ENCODE measurements around the gene IL36A.

IL36A gene

DNA sequence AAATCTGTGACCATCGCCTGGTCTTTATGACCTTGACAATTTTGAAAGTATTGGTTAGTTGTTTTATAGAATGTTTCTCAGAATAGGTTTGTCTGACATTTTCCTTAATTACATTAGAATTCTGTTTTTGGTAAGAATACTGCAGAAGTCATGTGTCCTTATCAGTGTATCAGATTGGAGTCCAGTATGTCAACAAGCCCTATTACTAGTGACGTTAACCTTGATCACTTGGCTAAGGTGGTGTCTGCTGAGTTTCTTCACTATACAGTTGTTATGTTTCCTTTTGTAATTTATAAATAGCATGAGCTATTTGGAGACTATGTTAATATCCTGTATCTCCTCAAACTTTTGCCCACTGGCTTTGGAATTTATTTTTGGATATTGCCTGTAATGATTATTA is 38.2 kb upstream of the IL36A start (continued):
- TF ChIP-seq, protein P1, sequence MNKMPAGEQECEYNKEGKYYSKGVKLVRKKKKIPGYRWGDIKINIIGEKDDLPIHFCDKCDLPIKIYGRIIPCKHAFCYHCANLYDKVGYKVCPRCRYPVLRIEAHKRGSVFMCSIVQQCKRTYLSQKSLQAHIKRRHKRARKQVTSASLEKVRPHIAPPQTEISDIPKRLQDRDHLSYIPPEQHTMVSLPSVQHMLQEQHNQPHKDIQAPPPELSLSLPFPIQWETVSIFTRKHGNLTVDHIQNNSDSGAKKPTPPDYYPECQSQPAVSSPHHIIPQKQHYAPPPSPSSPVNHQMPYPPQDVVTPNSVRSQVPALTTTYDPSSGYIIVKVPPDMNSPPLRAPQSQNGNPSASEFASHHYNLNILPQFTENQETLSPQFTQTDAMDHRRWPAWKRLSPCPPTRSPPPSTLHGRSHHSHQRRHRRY (tag by site-specific recombination; IDR thresholded peaks at IDR 0.05): no peak
- no peak for TF ChIP-seq ZEB2 (tag by site-specific recombination; IDR thresholded peaks at IDR 0.05)

DNA sequence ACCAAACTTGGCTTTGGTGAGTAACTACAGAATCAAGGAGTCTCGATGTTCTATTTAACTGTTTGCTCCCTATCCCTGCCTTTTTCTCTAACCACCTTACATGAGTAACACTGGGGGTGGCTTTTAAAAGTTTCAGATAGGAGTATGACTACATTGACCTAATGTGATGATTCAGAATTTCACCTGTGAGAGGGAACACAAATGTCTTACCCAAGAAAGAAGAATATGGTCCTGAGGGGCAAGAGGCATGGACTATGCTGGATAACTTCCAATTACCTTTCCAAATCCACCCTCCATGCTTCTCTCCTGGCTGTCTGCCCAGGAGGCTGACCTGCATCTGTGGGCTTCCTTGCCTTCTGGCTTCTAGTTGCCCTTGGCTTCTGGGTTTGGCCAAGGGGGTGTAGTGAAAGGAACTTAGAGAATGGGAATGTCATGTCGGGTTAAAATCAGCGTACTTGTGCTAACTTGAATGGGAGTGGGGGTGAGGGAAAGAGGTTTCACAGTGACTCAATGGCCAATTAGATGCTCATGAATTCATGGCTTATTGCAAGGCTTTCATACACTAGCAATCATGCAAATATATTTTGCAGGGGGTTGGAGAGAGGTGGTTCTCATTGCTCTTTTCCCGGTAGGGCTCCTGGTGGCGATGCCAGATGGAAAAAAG is 32.7 kb upstream of the IL36A start:
- POLR2A ChIA-PET: no interaction called here

DNA sequence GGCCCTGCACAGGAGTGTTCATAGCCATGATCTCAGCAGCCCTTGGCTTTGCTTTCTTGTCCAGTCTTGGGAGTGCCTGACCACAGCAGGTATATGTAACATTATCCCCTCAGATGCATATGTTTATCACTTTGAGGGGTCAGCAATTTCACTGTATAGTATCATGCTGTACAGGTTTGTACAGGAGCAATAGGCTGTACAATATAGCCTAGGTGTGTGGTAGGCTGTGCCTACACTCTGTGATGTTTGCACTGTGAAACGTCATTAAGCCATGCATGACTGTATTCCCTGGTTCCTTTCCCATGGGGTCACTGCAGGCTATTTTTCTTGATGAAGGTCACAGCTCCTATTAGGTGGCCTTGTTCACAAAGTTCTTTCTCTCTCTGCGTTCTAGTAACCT is 32.1 kb upstream of the IL36A start:
- POLR2A ChIA-PET: no interaction called here

More for the DNA sequence above, 32.7 kb upstream of the IL36A start:
- Histone ChIP-seq H3K36me3 (ENCODE audit: control insufficient read depth in 2 of 2, insufficient read depth in 1 of 2, low read length in 2 of 2) (no peaks in the 10 kb centered on the region), H3K4me1 (ENCODE audit: control insufficient read depth, insufficient read depth, low read length) (no peaks in the 10 kb centered on the region), H3K9me3 (ENCODE audit: control insufficient read depth, insufficient read depth, low read depth, low read length) (no peaks in the 10 kb centered on the region), H3K4me3 (ENCODE audit: low read depth, low read length) (no peak overlapping the region), H3K27ac (ENCODE audit: extremely low read depth, low read depth, low read length) (no peak overlapping the region)
- CTCF ChIA-PET: no interaction called here
- TF ChIP-seq, protein P2, sequence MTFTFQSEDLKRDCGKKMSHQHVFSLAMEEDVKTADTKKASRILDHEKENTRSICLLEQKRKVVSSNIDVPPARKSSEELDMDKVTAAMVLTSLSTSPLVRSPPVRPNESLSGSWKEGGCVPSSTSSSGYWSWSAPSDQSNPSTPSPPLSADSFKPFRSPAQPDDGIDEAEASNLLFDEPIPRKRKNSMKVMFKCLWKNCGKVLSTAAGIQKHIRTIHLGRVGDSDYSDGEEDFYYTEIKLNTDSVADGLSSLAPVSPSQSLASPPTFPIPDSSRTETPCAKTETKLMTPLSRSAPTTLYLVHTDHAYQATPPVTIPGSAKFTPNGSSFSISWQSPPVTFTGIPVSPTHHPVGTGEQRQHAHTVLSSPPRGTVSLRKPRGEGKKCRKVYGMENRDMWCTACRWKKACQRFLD (tag by site-specific recombination; IDR thresholded peaks at IDR 0.05): no peak
- TF ChIP-seq ZBTB8A (tag by site-specific recombination; IDR thresholded peaks at IDR 0.05): no peak
- no peak for TF ChIP-seq ZNF596 (tag by site-specific recombination; IDR thresholded peaks at IDR 0.05)
- TF ChIP-seq ZNF544 (tag by site-specific recombination; IDR thresholded peaks at IDR 0.05): no peak
- no peak for TF ChIP-seq ZNF16 (tag by site-specific recombination; IDR thresholded peaks at IDR 0.05; ENCODE audit: low read depth)
- TF ChIP-seq ZNF223 (tag by site-specific recombination; IDR thresholded peaks at IDR 0.05): no peak
- TF ChIP-seq ZNF266 (tag by site-specific recombination; IDR thresholded peaks at IDR 0.05; ENCODE audit: low read depth): no peak
- TF ChIP-seq ZNF423 (tag by site-specific recombination; IDR thresholded peaks at IDR 0.05): no peak
- no peak for TF ChIP-seq ZNF155 (tag by site-specific recombination; IDR thresholded peaks at IDR 0.05)
- TF ChIP-seq ZNF768 (tag by site-specific recombination; IDR thresholded peaks at IDR 0.05): no peak
- no peak for TF ChIP-seq ZNF571 (tag by site-specific recombination; IDR thresholded peaks at IDR 0.05)

More for the DNA sequence above, 32.1 kb upstream of the IL36A start:
- CTCF ChIA-PET: no interaction called here
- no peaks in the 10 kb centered on the region for H3K4me1 ChIP-seq (ENCODE audit: control insufficient read depth, insufficient read depth, low read length)
- H3K9me3 ChIP-seq (ENCODE audit: control insufficient read depth, insufficient read depth, low read depth, low read length): no peaks in the 10 kb centered on the region
- H3K4me3 ChIP-seq (ENCODE audit: low read depth, low read length): no peak overlapping the region
- no peak overlapping the region for H3K27ac ChIP-seq (ENCODE audit: extremely low read depth, low read depth, low read length)
- no peak for TF ChIP-seq ZBTB48 (tag by site-specific recombination; IDR thresholded peaks at IDR 0.05)
- TF ChIP-seq ZNF561 (tag by site-specific recombination; IDR thresholded peaks at IDR 0.05; ENCODE audit: borderline replicate concordance): no peak
- TF ChIP-seq REPIN1 (tag by site-specific recombination; IDR thresholded peaks at IDR 0.05; ENCODE audit: low read depth): no peak
- TF ChIP-seq, protein P3, sequence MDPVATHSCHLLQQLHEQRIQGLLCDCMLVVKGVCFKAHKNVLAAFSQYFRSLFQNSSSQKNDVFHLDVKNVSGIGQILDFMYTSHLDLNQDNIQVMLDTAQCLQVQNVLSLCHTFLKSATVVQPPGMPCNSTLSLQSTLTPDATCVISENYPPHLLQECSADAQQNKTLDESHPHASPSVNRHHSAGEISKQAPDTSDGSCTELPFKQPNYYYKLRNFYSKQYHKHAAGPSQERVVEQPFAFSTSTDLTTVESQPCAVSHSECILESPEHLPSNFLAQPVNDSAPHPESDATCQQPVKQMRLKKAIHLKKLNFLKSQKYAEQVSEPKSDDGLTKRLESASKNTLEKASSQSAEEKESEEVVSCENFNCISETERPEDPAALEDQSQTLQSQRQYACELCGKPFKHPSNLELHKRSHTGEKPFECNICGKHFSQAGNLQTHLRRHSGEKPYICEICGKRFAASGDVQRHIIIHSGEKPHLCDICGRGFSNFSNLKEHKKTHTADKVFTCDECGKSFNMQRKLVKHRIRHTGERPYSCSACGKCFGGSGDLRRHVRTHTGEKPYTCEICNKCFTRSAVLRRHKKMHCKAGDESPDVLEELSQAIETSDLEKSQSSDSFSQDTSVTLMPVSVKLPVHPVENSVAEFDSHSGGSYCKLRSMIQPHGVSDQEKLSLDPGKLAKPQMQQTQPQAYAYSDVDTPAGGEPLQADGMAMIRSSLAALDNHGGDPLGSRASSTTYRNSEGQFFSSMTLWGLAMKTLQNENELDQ (tag by site-specific recombination; IDR thresholded peaks at IDR 0.05; ENCODE audit: low read depth): no peak
- TF ChIP-seq, protein P4, sequence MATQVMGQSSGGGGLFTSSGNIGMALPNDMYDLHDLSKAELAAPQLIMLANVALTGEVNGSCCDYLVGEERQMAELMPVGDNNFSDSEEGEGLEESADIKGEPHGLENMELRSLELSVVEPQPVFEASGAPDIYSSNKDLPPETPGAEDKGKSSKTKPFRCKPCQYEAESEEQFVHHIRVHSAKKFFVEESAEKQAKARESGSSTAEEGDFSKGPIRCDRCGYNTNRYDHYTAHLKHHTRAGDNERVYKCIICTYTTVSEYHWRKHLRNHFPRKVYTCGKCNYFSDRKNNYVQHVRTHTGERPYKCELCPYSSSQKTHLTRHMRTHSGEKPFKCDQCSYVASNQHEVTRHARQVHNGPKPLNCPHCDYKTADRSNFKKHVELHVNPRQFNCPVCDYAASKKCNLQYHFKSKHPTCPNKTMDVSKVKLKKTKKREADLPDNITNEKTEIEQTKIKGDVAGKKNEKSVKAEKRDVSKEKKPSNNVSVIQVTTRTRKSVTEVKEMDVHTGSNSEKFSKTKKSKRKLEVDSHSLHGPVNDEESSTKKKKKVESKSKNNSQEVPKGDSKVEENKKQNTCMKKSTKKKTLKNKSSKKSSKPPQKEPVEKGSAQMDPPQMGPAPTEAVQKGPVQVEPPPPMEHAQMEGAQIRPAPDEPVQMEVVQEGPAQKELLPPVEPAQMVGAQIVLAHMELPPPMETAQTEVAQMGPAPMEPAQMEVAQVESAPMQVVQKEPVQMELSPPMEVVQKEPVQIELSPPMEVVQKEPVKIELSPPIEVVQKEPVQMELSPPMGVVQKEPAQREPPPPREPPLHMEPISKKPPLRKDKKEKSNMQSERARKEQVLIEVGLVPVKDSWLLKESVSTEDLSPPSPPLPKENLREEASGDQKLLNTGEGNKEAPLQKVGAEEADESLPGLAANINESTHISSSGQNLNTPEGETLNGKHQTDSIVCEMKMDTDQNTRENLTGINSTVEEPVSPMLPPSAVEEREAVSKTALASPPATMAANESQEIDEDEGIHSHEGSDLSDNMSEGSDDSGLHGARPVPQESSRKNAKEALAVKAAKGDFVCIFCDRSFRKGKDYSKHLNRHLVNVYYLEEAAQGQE (tag by site-specific recombination; IDR thresholded peaks at IDR 0.05): no peak
- no peak for TF ChIP-seq ZNF302 (tag by site-specific recombination; IDR thresholded peaks at IDR 0.05; ENCODE audit: low read depth)
- no peak for TF ChIP-seq ZNF391 (tag by site-specific recombination; IDR thresholded peaks at IDR 0.05; ENCODE audit: borderline replicate concordance, low read depth)
- no peaks in the 10 kb centered on the region for H3K36me3 ChIP-seq (ENCODE audit: control insufficient read depth in 2 of 2, insufficient read depth in 1 of 2, low read length in 2 of 2)
